Hepatocyte (in vitro differentiated cells): ENCODE measurements around the gene MYOZ1.
"Not testable (repeated sequence)": the region's sequence is repeated elsewhere in the genome, so short reads cannot be mapped to it uniquely, and the experiment has no call there.

Experiments
- CTCF ChIP-seq: fragments of 200-600 bp; sonication (generic); IDR thresholded peaks from 2 replicates; pipeline ENCODE4 v1.5.1; 2016; ENCODE audit warnings: antibody characterized with exemption, mild to moderate bottlenecking; ENCODE audit not compliant: poor library complexity
- EZH2 ChIP-seq: fragments of 200-600 bp; sonication (generic); IDR thresholded peaks from 2 replicates; pipeline ENCODE4 v1.6.1; 2016; ENCODE audit warnings: antibody characterized with exemption, mild to moderate bottlenecking, borderline replicate concordance

- not testable (repeated sequence) for TF ChIP-seq EZH2, CTCF
Measured at GRCh38 chr10:73663621-73664020, 22.3 kb upstream of the MYOZ1 start.
